Subcutaneous adipose tissue (tissue), 4 donors: ENCODE data around the gene XPO6. TPM values are rescaled to one million over a fixed set of nuclear protein-coding genes. Genes with fewer than 3 reads are reported as not detected.

Experiments used
- CTCF ChIP-seq: fragments of 450-650 bp; IDR thresholded peaks from one replicate; pipeline ENCODE4 v1.5.1; 2016; ENCODE audit warnings: low read depth, mild to moderate bottlenecking, control low read depth, antibody characterized with exemption, moderate library complexity
- total RNA-seq, 4 donors: library from RNA; depleted of rRNA; stranded (reverse); fragments of >200 nt; gene quantifications; one replicate each; pipeline ENCODE4 v1.1.0, GENCODE V29; 2016

The XPO6 gene
- total RNA-seq, 4 donors from 2014 or later, result 64.1 to 121 (median 82.9) TPM

DNA sequence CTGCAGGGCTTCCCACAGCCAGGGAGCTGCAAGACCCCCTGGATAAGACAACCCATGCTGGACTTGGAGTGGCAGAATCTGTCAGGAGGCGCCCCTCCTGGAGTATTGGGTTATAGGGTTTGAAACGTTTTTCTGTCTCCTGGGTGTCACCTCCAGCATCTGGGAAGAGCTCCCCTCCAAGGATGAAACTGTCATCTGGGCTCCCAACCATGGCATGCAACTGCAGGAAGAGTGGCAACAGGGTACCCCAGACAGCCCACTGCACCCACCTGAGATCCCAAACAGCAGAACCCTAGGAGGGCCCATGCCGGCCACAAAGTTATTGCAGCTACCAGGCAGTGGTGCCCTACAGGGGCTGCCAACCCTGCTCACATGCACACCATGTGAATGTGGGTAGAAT is 147.6 kb downstream of the XPO6 start:
- TF ChIP-seq CTCF, result no peak

DNA sequence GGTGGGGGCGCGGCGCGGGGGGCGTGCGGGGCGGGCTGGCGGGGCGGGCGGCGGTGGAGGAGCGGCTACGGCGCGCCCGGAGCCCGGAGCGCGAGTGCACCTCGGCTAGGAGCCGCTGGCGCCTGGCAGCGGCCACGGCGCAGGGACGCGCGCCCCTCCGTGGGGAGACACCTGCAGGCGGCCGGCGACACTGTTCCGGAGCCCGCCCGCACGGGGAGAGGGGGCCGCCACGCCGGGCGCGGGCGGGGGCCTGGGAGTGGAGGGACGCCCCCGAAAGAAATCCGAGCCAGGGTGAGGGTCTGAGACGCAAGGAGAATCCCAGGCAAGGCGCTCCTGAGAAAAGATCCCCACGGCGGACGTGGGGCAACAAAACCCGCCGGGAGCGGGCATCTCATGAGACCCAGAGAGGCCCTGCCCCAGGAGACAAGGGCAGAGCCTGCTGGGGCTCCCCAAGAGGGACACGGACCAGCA is 148.1 kb downstream of the XPO6 start, which contains the start of gene GSG1L:
Gene GSG1L, minus strand, starts transcription at position 124 of the 471 bp plus-strand sequence. CDS start 290 bp downstream, outside the sequence.
- no peak for TF ChIP-seq CTCF

GRCh38 chr16:28062847-28063521 is 148.8 kb downstream of the XPO6 start:
- TF ChIP-seq CTCF, result no peak

- TF ChIP-seq CTCF, result no peak
Observed at GRCh38 chr16:28062261-28062846, 149.4 kb downstream of the XPO6 start.

DNA sequence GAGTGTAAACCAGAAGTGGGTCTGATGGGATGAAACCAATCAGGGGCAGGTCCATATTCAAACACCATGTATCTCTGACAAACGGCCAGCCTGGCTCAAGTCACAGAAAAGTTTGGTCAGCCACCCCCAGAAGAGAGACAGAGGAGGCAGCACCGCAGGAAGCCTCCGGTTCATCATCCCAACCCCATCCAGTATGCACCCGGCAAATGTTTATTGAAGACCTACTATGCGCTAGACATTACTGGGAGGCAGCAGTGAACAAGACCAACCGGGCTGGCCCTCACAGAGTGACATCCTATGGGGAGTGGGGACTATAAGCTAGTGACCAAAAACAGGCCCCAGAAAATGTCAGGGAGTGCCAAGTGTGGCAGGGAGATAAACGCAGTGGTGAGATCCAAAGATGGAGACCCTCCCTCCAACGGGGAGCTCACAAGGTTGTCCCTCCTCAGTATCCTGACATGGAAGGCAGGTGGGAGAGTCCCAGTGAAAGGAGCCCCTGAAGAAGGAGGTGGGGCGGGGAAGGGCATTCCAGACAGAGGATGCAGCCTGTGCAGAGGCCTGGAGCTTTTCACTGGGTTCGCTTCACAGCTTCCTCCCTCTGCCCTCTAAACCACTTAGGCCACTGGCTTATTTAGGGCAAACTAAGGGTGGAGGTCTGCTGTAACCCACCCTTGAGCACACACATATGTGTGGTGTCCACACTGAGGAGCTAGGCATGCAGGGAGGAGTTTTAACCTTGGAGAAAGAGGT is 150.2 kb downstream of the XPO6 start:
- no peak for TF ChIP-seq CTCF

- no peak for TF ChIP-seq CTCF
Observed at GRCh38 chr16:28059841-28060575, 151.8 kb downstream of the XPO6 start.
